ENCODE data around the gene TFDP1. TPM values are rescaled to one million over a fixed set of nuclear protein-coding genes. Genes with fewer than 3 reads are reported as not detected.
A peak's percentile ranks its signal among the peaks of the same experiment; 100 is the strongest.

The TFDP1 gene
- total and polyA plus RNA-seq, 10 donors, result 21.7 to 91.7 (median 51.7) TPM

- intact Hi-C loops (cut with DNase I; ENCODE audit: low total_unique reads), result no loop called here
- 72 to 89% (median 84%) methylated on average over 13 to 18 of the region's 18 CpGs for WGBS, 5 donors
- no peak for TF ChIP-seq POLR2A (IDR thresholded peaks at IDR 0.05)
- no peak for TF ChIP-seq CTCF (IDR thresholded peaks at IDR 0.05 in 8 of 11, conservative IDR thresholded peaks at IDR 0.05 in 3 of 11)
- no peak for TF ChIP-seq POLR2AphosphoS5 (IDR thresholded peaks at IDR 0.05)
- no peak for DNase-seq
- Histone ChIP-seq H3K36me3 (peaks cover 0 to 70% (median 4%) of the 10 kb centered on the region in 6 donors), H3K4me3 (peak overlapping the region in 1 of 8 donors; percentile 48), H3K9me3 (no peaks in the 10 kb centered on the region), H3K27me3 (replicated peaks in 1 of 7) (no peaks in the 10 kb centered on the region), H3K27ac (peak overlapping the region in 7 of 8 donors; percentile 27 to 86 (median 80)), H3K4me1 (peaks cover 0 to 32% (median 6%) of the 10 kb centered on the region in 6 donors)
Measured at GRCh38 chr13:113616991-113617749, 32.6 kb downstream of the TFDP1 start.

GRCh38 chr13:113617961-113618360, 33.4 kb downstream of the TFDP1 start:
- TF ChIP-seq CTCF (IDR thresholded peaks at IDR 0.05 in 8 of 11, conservative IDR thresholded peaks at IDR 0.05 in 3 of 11), result no peak
- 92 to 96% (median 95%) methylated on average over 5 of the region's 5 CpGs for WGBS, 5 donors
- no peak for DNase-seq

GRCh38 chr13:113618455-113618854, 33.9 kb downstream of the TFDP1 start:
- Histone ChIP-seq H3K9me3 (no peaks in the 10 kb centered on the region), H3K27me3 (replicated peaks in 1 of 7) (no peaks in the 10 kb centered on the region), H3K27ac (no peak overlapping the region), H3K36me3 (peaks cover 0 to 72% (median 6%) of the 10 kb centered on the region in 6 donors), H3K4me3 (no peak overlapping the region), H3K4me1 (peaks cover 0 to 30% (median 4%) of the 10 kb centered on the region in 6 donors)
- DNase-seq, result peak; percentile 49
- 94 to 98% (median 95%) methylated on average over 7 of the region's 7 CpGs for WGBS, 5 donors
- intact Hi-C loops (cut with DNase I; ENCODE audit: low total_unique reads), result no loop called here
- TF ChIP-seq POLR2AphosphoS5 (IDR thresholded peaks at IDR 0.05) (no peak), CTCF (IDR thresholded peaks at IDR 0.05 in 8 of 11, conservative IDR thresholded peaks at IDR 0.05 in 3 of 11) (no peak), POLR2A (IDR thresholded peaks at IDR 0.05) (no peak)

More at GRCh38 chr13:113617961-113618360, 33.4 kb downstream of the TFDP1 start:
- no peak overlapping the region for H3K27ac ChIP-seq
- intact Hi-C loops (cut with DNase I; ENCODE audit: low total_unique reads), result no loop called here
- peaks cover 0 to 30% (median 4%) of the 10 kb centered on the region in 6 donors for H3K4me1 ChIP-seq
- peaks cover 0 to 70% (median 2%) of the 10 kb centered on the region in 6 donors for H3K36me3 ChIP-seq
- no peak overlapping the region for H3K4me3 ChIP-seq
- no peaks in the 10 kb centered on the region for H3K27me3 ChIP-seq (replicated peaks in 1 of 7)
- H3K9me3 ChIP-seq, result no peaks in the 10 kb centered on the region

GRCh38 chr13:113620036-113620796, 35.7 kb downstream of the TFDP1 start:
- no peaks in the 10 kb centered on the region for H3K9me3 ChIP-seq
- no peak overlapping the region for H3K4me3 ChIP-seq
- peak; percentile 54 for DNase-seq
- WGBS, 5 donors, result 83 to 92% (median 92%) methylated on average over 12 to 15 of the region's 15 CpGs
- TF ChIP-seq POLR2AphosphoS5 (IDR thresholded peaks at IDR 0.05), result no peak
- TF ChIP-seq POLR2A (IDR thresholded peaks at IDR 0.05), result no peak
- intact Hi-C loops (cut with DNase I; ENCODE audit: low total_unique reads), result no loop called here
- peaks cover 0 to 75% (median 13%) of the 10 kb centered on the region in 6 donors for H3K36me3 ChIP-seq
- no peaks in the 10 kb centered on the region for H3K27me3 ChIP-seq (replicated peaks in 1 of 7)
- H3K27ac ChIP-seq, result no peak overlapping the region
- peaks cover 0 to 25% (median 1%) of the 10 kb centered on the region in 6 donors for H3K4me1 ChIP-seq

All from spleen (tissue), 11 donors.